HL-60/S4 (cell line): ENCODE measurements around the gene CLRN2.
"Not testable (repeated sequence)": the region's sequence is repeated elsewhere in the genome, so short reads cannot be mapped to it uniquely, and the experiment has no call there.

Experiments
- in situ Hi-C: fragments of 300-500 bp; cut with MboI; formaldehyde crosslinking; loops from 2 replicates; pipeline ENCODE4 v1.14.3; 2022; ENCODE audit warnings: low sequenced_read_pairs

Gene CLRN2

DNA sequence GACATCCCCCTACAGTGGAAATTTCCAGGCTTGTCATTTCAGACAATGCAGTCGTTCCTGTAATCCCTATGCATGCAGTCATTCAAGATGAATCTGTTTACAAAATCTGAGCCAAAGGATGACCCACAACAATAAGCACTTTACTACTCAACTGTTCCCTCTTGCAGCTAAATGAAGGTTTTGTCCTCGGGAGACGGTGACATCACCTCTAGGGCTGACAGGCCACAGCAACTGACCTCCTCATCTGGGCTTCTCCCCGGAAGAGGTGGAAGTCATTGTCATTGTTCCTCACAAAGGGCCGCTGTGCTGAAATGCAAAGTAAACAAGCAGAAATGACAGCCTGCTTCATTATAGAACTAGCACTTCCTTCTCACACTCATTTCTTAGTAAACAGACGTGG, 29.2 kb downstream of the CLRN2 start:
- in situ Hi-C loops: loop anchor here (25.0 kb wide), 1 partner anchor 818 kb away; no protein-coding TSS in a partner anchor

DNA sequence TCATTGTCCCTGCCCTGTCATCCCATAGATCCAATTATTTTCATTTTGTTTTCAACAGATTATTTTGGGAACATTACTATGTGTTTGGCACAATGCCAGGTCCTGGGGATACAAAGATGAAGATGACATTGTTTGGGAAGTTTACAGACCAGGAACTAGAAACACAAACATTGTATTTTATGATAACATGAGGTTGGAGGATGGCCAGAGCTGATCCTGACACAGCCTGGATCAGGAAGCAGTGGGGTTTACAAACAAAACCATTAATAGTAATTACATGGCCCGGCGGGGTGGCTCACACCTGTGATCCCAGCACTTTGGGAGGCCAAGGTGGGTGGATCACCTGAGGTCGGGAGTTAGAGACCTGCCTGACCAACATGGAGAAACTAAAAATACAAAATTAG, 29.9 kb downstream of the CLRN2 start:
- in situ Hi-C loops: loop anchor here (25.0 kb wide), 1 partner anchor 817 kb away; no protein-coding TSS in a partner anchor

- in situ Hi-C loops: loop anchor here (25.0 kb wide), 1 partner anchor 817 kb away; no protein-coding TSS in a partner anchor
These were observed 30.6 kb downstream of the CLRN2 start for GRCh38 chr4:17545374-17546140.

- in situ Hi-C loops: loop anchor here (25.0 kb wide), 1 partner anchor 816 kb away; no protein-coding TSS in a partner anchor
These were observed 31.3 kb downstream of the CLRN2 start for GRCh38 chr4:17546222-17546621.

DNA sequence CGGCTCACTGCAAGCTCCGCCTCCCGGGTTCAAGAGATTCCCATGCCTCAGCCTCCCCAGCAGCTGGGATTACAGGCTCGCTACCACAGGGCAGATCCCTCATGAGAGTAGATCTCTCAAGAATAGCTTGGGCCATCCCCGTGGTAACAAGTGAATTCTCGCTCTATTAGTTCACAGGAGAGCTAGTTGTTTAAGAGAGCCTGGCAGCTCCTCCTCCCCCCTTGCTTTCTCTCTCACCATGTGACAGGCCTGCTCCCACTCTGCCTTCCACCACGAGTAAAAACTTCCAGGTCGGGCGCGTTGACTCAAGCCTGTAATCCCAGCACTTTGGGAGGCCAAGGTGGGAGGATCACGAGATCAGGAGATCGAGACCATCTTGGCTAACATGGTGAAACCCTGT, 31.7 kb downstream of the CLRN2 start:
- in situ Hi-C loops: loop anchor here (25.0 kb wide), 1 partner anchor 816 kb away; no protein-coding TSS in a partner anchor

DNA sequence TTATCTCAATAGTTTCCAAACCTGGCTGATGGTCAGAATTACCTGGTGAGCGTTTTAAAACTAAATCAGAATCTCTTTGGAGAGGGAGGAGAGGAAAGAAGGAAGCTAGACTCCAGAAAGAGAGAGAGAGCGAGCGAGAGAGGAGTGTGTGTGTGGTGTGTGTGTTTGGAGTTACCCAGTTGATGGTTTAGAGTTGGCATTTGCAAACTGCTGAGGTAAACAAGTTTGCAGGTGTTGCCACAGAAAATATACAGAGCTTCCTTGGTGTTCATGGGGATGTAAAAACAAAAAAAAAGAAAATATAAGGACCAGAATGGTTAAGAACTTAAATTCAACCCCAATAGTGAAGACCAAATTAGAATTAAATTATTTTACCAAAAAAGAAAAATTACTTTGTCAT, 35.6 kb downstream of the CLRN2 start:
- in situ Hi-C loops: loop anchor here (25.0 kb wide), 1 partner anchor 1037 kb away; no protein-coding TSS in a partner anchor

DNA sequence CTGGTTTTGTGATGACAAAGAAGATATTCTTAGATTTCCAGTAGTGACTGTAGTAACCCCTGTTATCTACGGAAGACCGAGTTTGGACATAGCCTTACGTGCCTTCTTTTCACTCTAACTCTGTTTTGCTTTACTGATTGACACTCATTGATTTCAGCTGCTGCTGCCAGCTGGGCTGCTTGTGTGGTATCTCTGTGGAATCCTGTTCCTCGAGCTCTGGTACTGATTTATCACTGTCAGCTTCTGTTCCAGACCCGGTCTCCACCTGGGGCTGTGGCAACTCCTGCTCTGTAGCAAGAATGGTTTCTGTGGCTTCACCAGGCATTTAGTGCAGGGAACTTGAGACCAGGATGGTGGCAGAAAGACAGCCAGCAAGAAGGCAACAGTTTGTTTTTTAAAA, 37.5 kb downstream of the CLRN2 start:
- in situ Hi-C loops: loop anchor here (25.0 kb wide), 1 partner anchor 1035 kb away; no protein-coding TSS in a partner anchor

DNA sequence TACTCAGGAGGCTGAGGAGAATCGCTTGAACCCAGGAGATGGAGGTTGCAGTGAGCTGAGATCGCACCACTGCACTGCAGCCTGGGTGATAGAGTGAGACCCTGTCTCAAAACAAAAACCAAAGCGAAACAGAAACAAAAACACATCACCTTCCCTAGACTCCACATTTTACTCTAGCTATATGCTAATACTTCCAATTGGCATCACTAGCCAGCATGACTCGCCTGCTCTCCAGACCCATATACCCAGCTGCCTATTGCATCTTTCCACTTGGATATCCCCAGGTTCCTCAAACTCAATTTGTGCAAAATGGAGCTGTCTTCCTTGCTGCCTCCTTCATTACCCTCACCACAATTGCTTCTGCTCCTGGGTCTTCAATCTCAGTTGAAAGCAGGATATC, 39.6 kb downstream of the CLRN2 start:
- in situ Hi-C loops: loop anchor here (25.0 kb wide), 1 partner anchor 1033 kb away; no protein-coding TSS in a partner anchor

DNA sequence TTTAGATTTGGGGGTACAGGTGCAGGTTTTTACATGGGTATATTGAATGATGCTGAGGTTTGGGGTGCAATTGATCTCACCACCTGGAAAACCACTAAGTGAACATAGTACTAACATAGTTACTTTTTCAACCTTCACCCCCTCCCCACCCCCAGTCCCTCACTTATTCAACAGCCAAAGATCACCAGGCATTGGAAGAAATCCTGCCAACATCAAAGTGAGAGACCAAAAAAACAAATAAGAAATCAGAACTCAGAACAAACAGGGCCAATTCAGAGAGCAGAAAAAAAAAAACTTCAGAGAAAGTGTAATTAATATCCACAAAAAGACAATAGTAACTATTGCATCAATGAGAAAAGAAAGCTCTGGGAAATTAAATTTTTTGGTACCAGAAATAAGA, 41.5 kb downstream of the CLRN2 start:
- in situ Hi-C loops: loop anchor here (25.0 kb wide), 1 partner anchor 1031 kb away; no protein-coding TSS in a partner anchor

DNA sequence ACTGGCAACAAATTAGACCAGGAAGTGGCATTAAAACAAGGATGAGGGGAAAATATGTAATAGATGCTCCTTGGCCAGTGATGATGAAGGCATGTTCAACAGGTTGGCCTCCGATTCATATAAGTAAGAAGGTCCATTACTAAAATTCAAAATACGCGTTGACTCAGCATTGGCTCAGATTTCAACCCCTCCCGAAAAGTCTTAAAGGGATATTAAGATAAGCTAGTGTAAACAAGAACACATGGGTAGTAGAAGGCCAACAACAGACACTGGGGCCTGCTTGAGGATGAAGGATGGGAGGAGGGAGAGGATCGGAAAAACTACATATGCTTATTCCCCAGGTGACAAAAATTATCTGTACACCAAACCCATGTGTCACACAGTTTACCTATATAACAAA, 42.9 kb downstream of the CLRN2 start:
- in situ Hi-C loops: loop anchor here (25.0 kb wide), 1 partner anchor 1029 kb away; no protein-coding TSS in a partner anchor

- in situ Hi-C loops: loop anchor here (25.0 kb wide), 1 partner anchor 1028 kb away; no protein-coding TSS in a partner anchor
These were observed 44.2 kb downstream of the CLRN2 start for GRCh38 chr4:17558941-17559708.

- in situ Hi-C loops: loop anchor here (25.0 kb wide), 1 partner anchor 1028 kb away; no protein-coding TSS in a partner anchor
These were observed 44.7 kb downstream of the CLRN2 start for GRCh38 chr4:17559709-17560048.

GRCh38 chr4:17560065-17560673, 45.2 kb downstream of the CLRN2 start:
- in situ Hi-C loops: loop anchor here (25.0 kb wide), 1 partner anchor 1027 kb away; no protein-coding TSS in a partner anchor

- in situ Hi-C loops: loop anchor here (25.0 kb wide), 1 partner anchor 1026 kb away; no protein-coding TSS in a partner anchor
These were observed 46.4 kb downstream of the CLRN2 start for GRCh38 chr4:17561195-17561909.

DNA sequence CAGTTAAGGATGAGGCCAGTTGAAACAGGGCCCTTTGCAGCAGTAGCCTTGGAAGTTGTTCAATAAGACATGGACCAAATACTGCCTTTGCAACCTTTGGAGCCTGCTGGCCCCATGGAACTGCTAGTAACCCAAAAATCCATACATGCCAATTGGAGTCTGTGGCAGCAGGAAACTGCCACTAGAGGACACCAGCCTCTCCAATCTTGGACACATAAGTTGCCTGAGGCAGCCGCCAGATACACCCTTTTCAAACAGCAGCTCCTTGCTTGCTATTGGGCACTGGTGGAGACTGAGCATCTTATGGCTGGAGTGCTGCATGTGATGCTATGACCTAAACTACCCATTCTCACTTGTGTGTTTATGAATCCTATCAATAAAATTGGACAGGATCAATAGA, 47.2 kb downstream of the CLRN2 start:
- in situ Hi-C loops: loop anchor here (25.0 kb wide), 1 partner anchor 1025 kb away; no protein-coding TSS in a partner anchor

DNA sequence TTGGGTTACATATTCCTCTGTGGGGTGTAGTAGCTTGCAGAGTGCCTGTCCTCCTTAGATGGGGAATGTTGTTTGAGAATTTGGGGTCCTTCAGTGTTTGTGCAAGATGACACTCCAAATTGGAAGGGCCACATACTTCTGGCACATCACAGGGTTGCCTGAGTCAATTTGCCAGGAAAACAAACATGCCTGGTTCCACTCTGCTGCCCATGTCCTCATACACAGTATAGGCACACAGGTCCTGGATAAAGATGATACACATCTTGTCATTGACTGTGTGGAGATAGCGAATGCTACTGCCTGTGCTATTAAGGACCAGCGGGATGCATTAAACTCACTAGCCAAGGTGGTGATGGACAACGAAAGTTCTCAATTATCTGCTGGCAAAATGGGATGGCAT, 50.9 kb downstream of the CLRN2 start:
- in situ Hi-C loops: loop anchor here (25.0 kb wide), 1 partner anchor 1021 kb away; no protein-coding TSS in a partner anchor

GRCh38 chr4:17567271-17567670, 52.3 kb downstream of the CLRN2 start:
- in situ Hi-C loops: loop anchor here (25.0 kb wide), 1 partner anchor 1020 kb away; no protein-coding TSS in a partner anchor

- in situ Hi-C loops: loop anchor here (25.0 kb wide), 1 partner anchor 1013 kb away; no protein-coding TSS in a partner anchor
These were observed 59.2 kb downstream of the CLRN2 start for GRCh38 chr4:17574206-17574605.

DNA sequence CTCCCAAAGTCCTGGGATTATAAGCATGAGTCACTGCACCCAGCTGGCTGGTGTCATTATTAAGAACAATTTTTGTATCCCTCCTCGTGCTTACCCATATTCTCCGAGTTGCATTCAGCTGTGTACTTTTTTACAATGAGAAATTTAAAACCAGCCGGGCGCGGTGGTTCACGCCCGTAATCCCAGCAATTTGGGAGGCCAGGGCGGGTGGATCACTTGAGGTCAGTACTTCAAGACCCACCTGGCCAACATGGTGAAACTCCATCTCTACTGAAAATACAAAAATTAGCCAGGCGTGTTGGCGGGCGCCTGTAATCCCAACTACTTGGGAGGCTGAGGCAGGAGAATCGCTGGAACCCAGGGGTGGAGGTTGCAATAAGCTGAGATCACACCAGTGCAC, 60.2 kb downstream of the CLRN2 start:
- in situ Hi-C loops: not testable (repeated sequence)
